SK-N-SH (cell line): ENCODE measurements around the gene GPR152.

Source experiments
- CTCF ChIP-seq: fragments of 200-600 bp; sonication (generic); IDR thresholded peaks from 2 replicates; pipeline ENCODE4 v1.6.1; 2017; ENCODE audit warnings: antibody characterized with exemption, mild to moderate bottlenecking, moderate library complexity
- JUND ChIP-seq: IDR thresholded peaks from 2 replicates; pipeline ENCODE4 v1.4.0; 2012
- POLR2AphosphoS5 ChIP-seq: IDR thresholded peaks from 2 replicates; pipeline ENCODE4 v1.6.1; 2012; ENCODE audit warnings: low read depth, low read length
- RAD21 ChIP-seq: IDR thresholded peaks from 2 replicates; pipeline ENCODE4 v1.6.1; 2012; ENCODE audit warnings: mild to moderate bottlenecking, low read length
- RCOR1 ChIP-seq: fragments of 150-350 bp; IDR thresholded peaks from 2 replicates; pipeline ENCODE4 v1.6.1; 2017; ENCODE audit warnings: antibody characterized with exemption, low read length
- SMC3 ChIP-seq: IDR thresholded peaks from 2 replicates; pipeline ENCODE4 v1.6.1; 2012; ENCODE audit warnings: low read depth, low read length, improper control_type of control experiment
- TCF12 ChIP-seq: IDR thresholded peaks from 2 replicates; pipeline ENCODE4 v1.4.0; 2012
- TF ChIP-seq, protein P1 (sequence below): IDR thresholded peaks from 2 replicates; pipeline ENCODE4 v1.4.0; 2012; ENCODE audit warnings: low read depth, borderline replicate concordance

- TF ChIP-seq CTCF, result no peak
- TF ChIP-seq RAD21, result no peak
- no peak for TF ChIP-seq SMC3
- TF ChIP-seq, protein P1, sequence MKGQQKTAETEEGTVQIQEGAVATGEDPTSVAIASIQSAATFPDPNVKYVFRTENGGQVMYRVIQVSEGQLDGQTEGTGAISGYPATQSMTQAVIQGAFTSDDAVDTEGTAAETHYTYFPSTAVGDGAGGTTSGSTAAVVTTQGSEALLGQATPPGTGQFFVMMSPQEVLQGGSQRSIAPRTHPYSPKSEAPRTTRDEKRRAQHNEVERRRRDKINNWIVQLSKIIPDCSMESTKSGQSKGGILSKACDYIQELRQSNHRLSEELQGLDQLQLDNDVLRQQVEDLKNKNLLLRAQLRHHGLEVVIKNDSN, result no peak
- no peak for TF ChIP-seq RCOR1
- no peak for TF ChIP-seq TCF12
- TF ChIP-seq JUND, result no peak
- no peak for TF ChIP-seq POLR2AphosphoS5
These were observed 14.7 kb downstream of the GPR152 start for GRCh38 chr11:67437809-67438157.
